A549 (cell line): ENCODE data around the gene RAD51AP2. TPM values are rescaled to one million over a fixed set of nuclear protein-coding genes. Genes with fewer than 3 reads are reported as not detected.

Source experiments
- ATAC-seq, 2 experiments: fragments of 200-7000 bp in 1 of 2; fragments of >200 bp in 1 of 2; cut with Nextera tagmentation in 1 of 2; cut with Tn5 transposase in 1 of 2; 3 replicates each; pipeline versions ENCODE4 v1.8.0 to v1.9.1; 2018 to 2020; ENCODE audit warnings: mild to moderate bottlenecking in 1 of 2, moderate library complexity in 1 of 2
- CTCF ChIA-PET: fragments of 300-600 bp; sonication (Branson Sonifier 250); formaldehyde crosslinking; extraction: SDS; loops from one replicate; lab custom pipeline; 2021; ENCODE audit warnings: antibody characterized with exemption, inconsistent platforms; lab: Yijun Ruan, JAX
- POLR2A ChIA-PET: fragments of 350-600 bp; formaldehyde crosslinking; extraction: SDS; loops from one replicate; lab custom pipeline; 2021; ENCODE audit warnings: antibody characterized with exemption, inconsistent platforms; lab: Yijun Ruan, JAX
- DNase-seq, 2 experiments: peaks; one replicate each; pipeline versions ENCODE4 v3.0.0 to v3.0.0-alpha.2; 2011 to 2016; ENCODE audit warnings: low read depth in 1 of 2, low spot score in 1 of 2
- FAIRE-seq: peaks from 2 replicates; lab custom pipeline; 2011; peaks lifted over from hg19 to GRCh38; lab: Jason Lieb, UNC
- H3K27ac ChIP-seq, 2 experiments: fragments of >200 bp; sonication (Bioruptor Twin); formaldehyde crosslinking; 3 replicates each; pipeline ENCODE4 v1.5.1; 2016 to 2017
- H3K4me1 ChIP-seq: fragments of >200 bp; sonication (Bioruptor Twin); formaldehyde crosslinking; 3 replicates; pipeline ENCODE4 v1.6.1; 2016
- H3K4me2 ChIP-seq: fragments of >200 bp; sonication (Bioruptor Twin); formaldehyde crosslinking; 3 replicates; pipeline ENCODE4 v1.6.1; 2016
- H3K4me3 ChIP-seq: fragments of >200 bp; sonication (Bioruptor Twin); formaldehyde crosslinking; 3 replicates; pipeline ENCODE4 v1.5.1; 2016
- H3K9me3 ChIP-seq: fragments of >200 bp; sonication (Bioruptor Twin); formaldehyde crosslinking; 3 replicates; pipeline ENCODE4 v1.6.1; 2016
- ATOH8 ChIP-seq: fragments of 250-450 bp; sonication (Bioruptor Pico); IDR thresholded peaks from 2 replicates; pipeline ENCODE4 v1.5.0; 2020; ENCODE audit warnings: low read depth, mild to moderate bottlenecking, moderate library complexity
- BCL3 ChIP-seq: fragments of >200 bp; sonication (Bioruptor Twin); formaldehyde crosslinking; IDR thresholded peaks from 3 replicates; pipeline ENCODE4 v1.6.1; 2016
- CBX2 ChIP-seq: fragments of 200-600 bp; sonication (generic); IDR thresholded peaks from 2 replicates; pipeline ENCODE4 v1.6.1; 2016; ENCODE audit warnings: low read depth, mild to moderate bottlenecking, borderline replicate concordance
- CHD4 ChIP-seq: fragments of 200-600 bp; sonication (generic); IDR thresholded peaks from 2 replicates; pipeline ENCODE4 v1.6.1; 2016; ENCODE audit warnings: antibody characterized with exemption, mild to moderate bottlenecking, borderline replicate concordance
- EHF ChIP-seq: fragments of 250-450 bp; sonication (Bioruptor Pico); IDR thresholded peaks from 2 replicates; pipeline ENCODE4 v1.5.0; 2020; ENCODE audit warnings: mild to moderate bottlenecking
- EP300 ChIP-seq, 2 experiments: fragments of >200 bp; sonication (Bioruptor Twin); formaldehyde crosslinking; IDR thresholded peaks; 2 replicates in 1 of 2; 3 replicates in 1 of 2; pipeline ENCODE4 v1.6.1; 2016 to 2017
- GATA3 ChIP-seq: IDR thresholded peaks from 2 replicates; pipeline ENCODE4 v1.6.1; 2012; ENCODE audit warnings: borderline replicate concordance
- HEYL ChIP-seq: fragments of 250-450 bp; sonication (Bioruptor Pico); IDR thresholded peaks from 2 replicates; pipeline ENCODE4 v1.8.0; 2021; ENCODE audit warnings: mild to moderate bottlenecking, moderate library complexity
- HMGXB4 ChIP-seq: fragments of 250-450 bp; sonication (Bioruptor Pico); IDR thresholded peaks from 2 replicates; pipeline ENCODE4 v1.5.0; 2021; ENCODE audit warnings: mild to moderate bottlenecking, moderate library complexity, borderline replicate concordance
- JUNB ChIP-seq: fragments of >200 bp; sonication (Bioruptor Twin); formaldehyde crosslinking; IDR thresholded peaks from 2 replicates; pipeline ENCODE4 v1.6.1; 2016
- KDM1A ChIP-seq: fragments of 200-600 bp; sonication (generic); IDR thresholded peaks from 2 replicates; pipeline ENCODE4 v1.6.1; 2016; ENCODE audit warnings: low read depth, mild to moderate bottlenecking
- KDM5A ChIP-seq: fragments of 200-600 bp; sonication (generic); IDR thresholded peaks from 2 replicates; pipeline ENCODE4 v1.6.1; 2016; ENCODE audit warnings: antibody characterized with exemption, mild to moderate bottlenecking
- MAFK ChIP-seq: fragments of 450-650 bp; IDR thresholded peaks from 2 replicates; pipeline ENCODE4 v1.6.1; 2014; ENCODE audit not compliant: partially characterized antibody
- MAX ChIP-seq: IDR thresholded peaks from 2 replicates; pipeline ENCODE4 v1.6.1; 2012
- MAZ ChIP-seq: fragments of 150-350 bp; IDR thresholded peaks from 2 replicates; pipeline ENCODE4 v1.6.1; 2014; ENCODE audit warnings: antibody characterized with exemption, low read depth, low read length, borderline replicate concordance
- MYC ChIP-seq: IDR thresholded peaks from 2 replicates; pipeline ENCODE4 v1.6.1; 2012; ENCODE audit warnings: mild to moderate bottlenecking, inconsistent platforms, low read length, improper control_type of control experiment, borderline replicate concordance
- NPAS2 ChIP-seq: fragments of 250-450 bp; sonication (Bioruptor Pico); IDR thresholded peaks from 2 replicates; pipeline ENCODE4 v1.8.0; 2022; ENCODE audit warnings: mild to moderate bottlenecking, moderate library complexity, borderline replicate concordance
- NR3C1 ChIP-seq: fragments of >200 bp; sonication (Bioruptor Twin); formaldehyde crosslinking; IDR thresholded peaks from 3 replicates; pipeline ENCODE4 v1.6.1; 2017
- RAD21 ChIP-seq, 2 experiments: fragments of >200 bp in 1 of 2; sonication (Bioruptor Twin) in 1 of 2; formaldehyde crosslinking in 1 of 2; IDR thresholded peaks in 1 of 2; conservative IDR thresholded peaks in 1 of 2; 2 replicates in 1 of 2; 3 replicates in 1 of 2; pipeline ENCODE4 v1.6.1; 2012 to 2018; ENCODE audit warnings: inconsistent platforms in 1 of 2
- RCOR1 ChIP-seq: fragments of 150-350 bp; IDR thresholded peaks from 2 replicates; pipeline ENCODE4 v1.6.1; 2014; ENCODE audit warnings: antibody characterized with exemption, low read length, low read depth
- REST ChIP-seq: fragments of 200-600 bp; sonication (generic); IDR thresholded peaks from 2 replicates; pipeline ENCODE4 v1.6.1; 2016; ENCODE audit warnings: antibody characterized with exemption, mild to moderate bottlenecking, moderate library complexity
- SREBF2 ChIP-seq: fragments of 450-650 bp; IDR thresholded peaks from 2 replicates; pipeline ENCODE4 v1.6.1; 2014; ENCODE audit warnings: mild to moderate bottlenecking, moderate library complexity
- ZFP36 ChIP-seq: fragments of 450-650 bp; IDR thresholded peaks from 2 replicates; pipeline ENCODE4 v1.6.1; 2014; ENCODE audit warnings: borderline replicate concordance; ENCODE audit not compliant: partially characterized antibody
- WGBS: methylation state at CpG from one replicate; pipeline ENCODE4 v1.1.6; 2017; ENCODE audit errors: missing lambda C conversion rate; 5-methylcytosine and 5-hydroxymethylcytosine counted together
- polyA plus RNA-seq, 4 experiments: library from polyadenylated mRNA; depleted of rRNA in 3 of 4; stranded (reverse); fragments of >200 nt; fragmentation: RNase III in 1 of 4; extraction: RNeasy Plus Mini Kit Qiagen cat#74134 plus additional on column Dnase treatment in 1 of 4; gene quantifications; 2 replicates in 3 of 4; 3 replicates in 1 of 4; pipeline ENCODE4 v1.2.3, GENCODE V29; 2011 to 2017
- TF ChIP-seq, protein P1 (sequence below): IDR thresholded peaks from 2 replicates; pipeline ENCODE4 v1.6.1; 2012; ENCODE audit warnings: low read depth, borderline replicate concordance
- TF ChIP-seq, protein P2 (sequence below): fragments of >200 bp; sonication (Bioruptor Twin); formaldehyde crosslinking; IDR thresholded peaks from 3 replicates; pipeline ENCODE4 v1.5.1; 2016

RAD51AP2 gene
- polyA plus RNA-seq, 2 of the 4 experiments (the other 2 are of a cell fraction): not detected

DNA sequence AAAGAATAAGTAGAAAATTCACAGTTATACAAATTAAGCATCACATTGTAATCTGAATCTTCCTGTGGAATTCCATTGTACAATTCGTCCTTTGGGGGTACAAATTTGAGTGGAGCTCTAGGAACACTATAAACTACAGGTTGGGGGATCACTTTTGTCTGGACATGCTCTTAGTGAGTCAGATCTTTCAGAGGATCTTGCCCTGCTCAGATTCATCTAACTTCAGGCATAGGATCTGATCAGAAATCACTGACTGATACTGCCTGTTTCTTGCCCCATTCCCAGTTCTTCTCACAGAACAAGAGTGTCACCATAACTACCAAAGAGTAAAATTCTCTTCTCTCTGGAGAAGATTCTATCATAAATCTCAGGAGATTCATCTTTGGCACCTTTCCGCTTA is 11.5 kb upstream of the RAD51AP2 start:
- ATAC-seq: no peak
- TF ChIP-seq NPAS2 (CRISPR knock-in tag): no peak
- TF ChIP-seq RAD21 (conservative IDR thresholded peaks at IDR 0.05 in 1 of 2, IDR thresholded peaks at IDR 0.05 in 1 of 2): no peak
- no peak for TF ChIP-seq ZFP36
- TF ChIP-seq SREBF2: no peak
- TF ChIP-seq JUNB: no peak
- TF ChIP-seq CBX2: no peak
- TF ChIP-seq KDM5A: no peak
- TF ChIP-seq MYC: no peak
- TF ChIP-seq EP300 (IDR thresholded peaks at IDR 0.05): no peak
- TF ChIP-seq HMGXB4: no peak
- no peak for TF ChIP-seq MAZ
- no peak for TF ChIP-seq HEYL (CRISPR knock-in tag)
- TF ChIP-seq BCL3: no peak
- TF ChIP-seq RCOR1: no peak
- no peak for TF ChIP-seq CHD4
- no peak for TF ChIP-seq ATOH8 (CRISPR knock-in tag)
- H3K27ac ChIP-seq: no peak overlapping the region
- WGBS: 46% methylated on average over 2 of the region's 2 CpGs
- no peak overlapping the region for H3K4me2 ChIP-seq
- H3K4me1 ChIP-seq: no peaks in the 10 kb centered on the region
- CTCF ChIA-PET: no interaction called here
- no peak for FAIRE-seq
- H3K9me3 ChIP-seq: no peaks in the 10 kb centered on the region
- no peak for DNase-seq
- POLR2A ChIA-PET: no interaction called here
- H3K4me3 ChIP-seq: no peak overlapping the region

GRCh38 chr2:17522303-17522702 is 4.1 kb upstream of the RAD51AP2 start:
- FAIRE-seq: no peak
- CTCF ChIA-PET: no interaction called here
- TF ChIP-seq GATA3 (no peak), KDM1A (no peak), MAFK (peak; percentile 66)
- no peak for DNase-seq
- Histone ChIP-seq H3K4me1 (no peaks in the 10 kb centered on the region), H3K4me3 (no peak overlapping the region), H3K4me2 (no peak overlapping the region), H3K9me3 (no peaks in the 10 kb centered on the region), H3K27ac (no peak overlapping the region)
- POLR2A ChIA-PET: no interaction called here
- ATAC-seq: no peak
- 47% methylated on average over 6 of the region's 6 CpGs for WGBS

GRCh38 chr2:17521621-17522020 is 3.4 kb upstream of the RAD51AP2 start:
- POLR2A ChIA-PET: no interaction called here
- TF ChIP-seq NPAS2 (CRISPR knock-in tag) (no peak), NR3C1 (no peak), MAX (no peak), MAZ (no peak), EHF (CRISPR knock-in tag) (no peak), REST (no peak)
- TF ChIP-seq, protein P1, sequence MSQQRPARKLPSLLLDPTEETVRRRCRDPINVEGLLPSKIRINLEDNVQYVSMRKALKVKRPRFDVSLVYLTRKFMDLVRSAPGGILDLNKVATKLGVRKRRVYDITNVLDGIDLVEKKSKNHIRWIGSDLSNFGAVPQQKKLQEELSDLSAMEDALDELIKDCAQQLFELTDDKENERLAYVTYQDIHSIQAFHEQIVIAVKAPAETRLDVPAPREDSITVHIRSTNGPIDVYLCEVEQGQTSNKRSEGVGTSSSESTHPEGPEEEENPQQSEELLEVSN: no peak
- TF ChIP-seq, protein P2, sequence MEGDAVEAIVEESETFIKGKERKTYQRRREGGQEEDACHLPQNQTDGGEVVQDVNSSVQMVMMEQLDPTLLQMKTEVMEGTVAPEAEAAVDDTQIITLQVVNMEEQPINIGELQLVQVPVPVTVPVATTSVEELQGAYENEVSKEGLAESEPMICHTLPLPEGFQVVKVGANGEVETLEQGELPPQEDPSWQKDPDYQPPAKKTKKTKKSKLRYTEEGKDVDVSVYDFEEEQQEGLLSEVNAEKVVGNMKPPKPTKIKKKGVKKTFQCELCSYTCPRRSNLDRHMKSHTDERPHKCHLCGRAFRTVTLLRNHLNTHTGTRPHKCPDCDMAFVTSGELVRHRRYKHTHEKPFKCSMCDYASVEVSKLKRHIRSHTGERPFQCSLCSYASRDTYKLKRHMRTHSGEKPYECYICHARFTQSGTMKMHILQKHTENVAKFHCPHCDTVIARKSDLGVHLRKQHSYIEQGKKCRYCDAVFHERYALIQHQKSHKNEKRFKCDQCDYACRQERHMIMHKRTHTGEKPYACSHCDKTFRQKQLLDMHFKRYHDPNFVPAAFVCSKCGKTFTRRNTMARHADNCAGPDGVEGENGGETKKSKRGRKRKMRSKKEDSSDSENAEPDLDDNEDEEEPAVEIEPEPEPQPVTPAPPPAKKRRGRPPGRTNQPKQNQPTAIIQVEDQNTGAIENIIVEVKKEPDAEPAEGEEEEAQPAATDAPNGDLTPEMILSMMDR: no peak

More at GRCh38 chr2:17521621-17522020, 3.4 kb upstream of the RAD51AP2 start:
- Histone ChIP-seq H3K9me3 (no peaks in the 10 kb centered on the region), H3K4me1 (no peaks in the 10 kb centered on the region), H3K4me2 (no peak overlapping the region), H3K27ac (no peak overlapping the region), H3K4me3 (no peak overlapping the region)
- FAIRE-seq: no peak
- no peak for DNase-seq
- CTCF ChIA-PET: no interaction called here
- no peak for ATAC-seq
- 24% methylated on average over 2 of the region's 2 CpGs for WGBS
